HG02759 (cell line): Measurements from ENCODE around the gene RBSN.

Experiments used
- ATAC-seq: cut with Tn5 transposase; IDR thresholded peaks from one replicate; pipeline ENCODE4 v1.9.1; 2021; ENCODE audit warnings: mild to moderate bottlenecking, moderate library complexity; ENCODE audit not compliant: unreplicated experiment

RBSN gene

GRCh38 chr3:15102256-15102655 is 3.3 kb upstream of the RBSN start:
- ATAC-seq = no peak

- no peak for ATAC-seq
Measured at GRCh38 chr3:15099364-15100098, 583 bp upstream of the RBSN start.

GRCh38 chr3:15097891-15098290 is 1.1 kb downstream of the RBSN start:
- no peak for ATAC-seq

GRCh38 chr3:15096046-15096445 is 2.9 kb downstream of the RBSN start:
- ATAC-seq = no peak

- no peak for ATAC-seq
Measured at GRCh38 chr3:15094187-15094875, 4.6 kb downstream of the RBSN start.

- no peak for ATAC-seq
Measured at GRCh38 chr3:15092686-15093085, 6.3 kb downstream of the RBSN start.

GRCh38 chr3:15091575-15091974 is 7.4 kb downstream of the RBSN start:
- no peak for ATAC-seq

GRCh38 chr3:15089201-15089600 is 9.7 kb downstream of the RBSN start:
- no peak for ATAC-seq

GRCh38 chr3:15086699-15087098 is 12.2 kb downstream of the RBSN start:
- ATAC-seq = no peak

GRCh38 chr3:15086263-15086662 is 12.7 kb downstream of the RBSN start:
- no peak for ATAC-seq

GRCh38 chr3:15083252-15083651 is 15.7 kb downstream of the RBSN start:
- no peak for ATAC-seq

- ATAC-seq = no peak
Measured at GRCh38 chr3:15081960-15082664, 16.8 kb downstream of the RBSN start.

GRCh38 chr3:15079091-15079490 is 19.9 kb downstream of the RBSN start:
- ATAC-seq = no peak

GRCh38 chr3:15074500-15074899 is 24.4 kb downstream of the RBSN start:
- no peak for ATAC-seq

- no peak for ATAC-seq
Measured at GRCh38 chr3:15071699-15072098, 27.2 kb downstream of the RBSN start.

GRCh38 chr3:15069441-15069840 is 29.5 kb downstream of the RBSN start:
- no peak for ATAC-seq

GRCh38 chr3:15066467-15066866 is 32.5 kb downstream of the RBSN start:
- ATAC-seq = no peak

- no peak for ATAC-seq
Measured at GRCh38 chr3:15065550-15066007, 33.4 kb downstream of the RBSN start.

GRCh38 chr3:15064835-15065549 is 34.0 kb downstream of the RBSN start, which contains the start of gene MRPS25:
Gene MRPS25, minus strand, starts transcription at chr3:15065315. Its CDS starts 121 bp downstream, at chr3:15065194.
- ATAC-seq = peak; percentile 98

- peak; percentile 30 for ATAC-seq
Measured at GRCh38 chr3:15064299-15064834, 34.6 kb downstream of the RBSN start.
